Neural cell (in vitro differentiated cells): ENCODE results near the gene ARHGEF40. TPM values are rescaled to one million over a fixed set of nuclear protein-coding genes. Genes with fewer than 3 reads are reported as not detected.

ENCODE experiments used
- H2AFZ ChIP-seq: fragments of 200-600, 300-800 bp; sonication (generic), shearing (Covaris generic); 2 replicates; pipeline ENCODE4 v1.6.0; 2014; ENCODE audit warnings: low read depth, mild to moderate bottlenecking, antibody characterized with exemption, low read length, moderate library complexity
- H3F3A ChIP-seq: fragments of 200-600 bp; shearing (Covaris generic); 2 replicates; pipeline ENCODE4 v1.6.1; 2016; ENCODE audit warnings: mild to moderate bottlenecking, moderate library complexity, mixed read lengths, antibody characterized with exemption, low read length; ENCODE audit not compliant: insufficient read depth, poor library complexity, severe bottlenecking
- H3K27ac ChIP-seq: fragments of 200-600, 300-800 bp; sonication (generic), shearing (Covaris generic); 2 replicates; pipeline ENCODE4 v1.5.1; 2014; ENCODE audit warnings: mild to moderate bottlenecking, low read length, moderate library complexity
- H3K27me3 ChIP-seq: fragments of 300-800, 200-600 bp; sonication (generic), shearing (Covaris generic); 2 replicates; pipeline ENCODE4 v1.6.0; 2014; ENCODE audit warnings: mild to moderate bottlenecking, low read depth, low read length, moderate library complexity; ENCODE audit not compliant: insufficient read depth
- H3K36me3 ChIP-seq: fragments of 300-800, 200-600 bp; sonication (generic), shearing (Covaris generic); 2 replicates; pipeline ENCODE4 v1.5.1; 2014; ENCODE audit warnings: mild to moderate bottlenecking, antibody characterized with exemption, low read length, moderate library complexity; ENCODE audit not compliant: insufficient read depth
- H3K4me2 ChIP-seq: fragments of 300-800, 200-600 bp; sonication (generic), shearing (Covaris generic); 2 replicates; pipeline ENCODE4 v1.6.0; 2014; ENCODE audit warnings: mild to moderate bottlenecking, low read length
- H3K4me3 ChIP-seq: fragments of 300-800, 200-600 bp; sonication (generic), shearing (Covaris generic); 2 replicates; pipeline ENCODE4 v1.5.1; 2014; ENCODE audit warnings: mild to moderate bottlenecking, low read length, moderate library complexity
- H3K79me2 ChIP-seq: fragments of 200-600 bp; shearing (Covaris generic); replicated peaks from 2 replicates; pipeline ENCODE4 v1.6.0; 2014; ENCODE audit warnings: mild to moderate bottlenecking, low read length, moderate library complexity; ENCODE audit not compliant: insufficient read depth
- H3K9ac ChIP-seq: fragments of 300-800, 200-600 bp; sonication (generic), shearing (Covaris generic); 2 replicates; pipeline ENCODE4 v1.6.1; 2016; ENCODE audit warnings: mild to moderate bottlenecking, low read length, mixed read lengths
- H3K9me2 ChIP-seq: fragments of 200-600 bp; shearing (Covaris generic); 2 replicates; pipeline ENCODE4 v1.6.1; 2016; ENCODE audit warnings: mild to moderate bottlenecking, low read length, mixed read lengths; ENCODE audit not compliant: insufficient read depth
- H3K9me3 ChIP-seq: fragments of 200-600, 300-800 bp; sonication (generic), shearing (Covaris generic); 2 replicates; pipeline ENCODE4 v1.6.1; 2016; ENCODE audit warnings: mild to moderate bottlenecking, mixed run types, low read length, moderate library complexity, mixed read lengths
- H4K20me1 ChIP-seq: fragments of 200-600 bp; shearing (Covaris generic); 2 replicates; pipeline ENCODE4 v1.6.1; 2016; ENCODE audit warnings: mild to moderate bottlenecking, mixed run types; ENCODE audit not compliant: insufficient read depth
- CTCF ChIP-seq: fragments of 450-650 bp; IDR thresholded peaks from 2 replicates; pipeline ENCODE4 v1.5.1; 2014; ENCODE audit warnings: antibody characterized with exemption, mild to moderate bottlenecking, moderate library complexity; ENCODE audit not compliant: poor library complexity, severe bottlenecking
- EP300 ChIP-seq: fragments of 450-650 bp; conservative IDR thresholded peaks from 2 replicates; pipeline ENCODE4 v1.6.1; 2014; ENCODE audit warnings: antibody characterized with exemption, mild to moderate bottlenecking, moderate library complexity; ENCODE audit not compliant: poor library complexity, severe bottlenecking
- EZH2 ChIP-seq: fragments of 200-600, 300-800 bp; shearing (Covaris generic), sonication (generic); IDR thresholded peaks from 2 replicates; pipeline ENCODE4 v1.6.1; 2014; ENCODE audit warnings: antibody characterized with exemption, low read length, borderline replicate concordance, mild to moderate bottlenecking; ENCODE audit not compliant: insufficient read depth, poor library complexity, severe bottlenecking
- MXI1 ChIP-seq: fragments of 450-650 bp; conservative IDR thresholded peaks from 2 replicates; pipeline ENCODE4 v1.6.1; 2014; ENCODE audit warnings: antibody characterized with exemption, mild to moderate bottlenecking; ENCODE audit not compliant: poor library complexity, severe bottlenecking
- POLR2AphosphoS5 ChIP-seq: IDR thresholded peaks from 2 replicates; pipeline ENCODE4 v1.6.1; 2012
- RAD21 ChIP-seq: fragments of 450-650 bp; conservative IDR thresholded peaks from 2 replicates; pipeline ENCODE4 v1.6.1; 2014; ENCODE audit warnings: antibody characterized with exemption, mild to moderate bottlenecking, moderate library complexity
- REST ChIP-seq: IDR thresholded peaks from 2 replicates; pipeline ENCODE4 v1.6.1; 2012; ENCODE audit warnings: borderline replicate concordance
- SMC3 ChIP-seq: fragments of 450-650 bp; conservative IDR thresholded peaks from 2 replicates; pipeline ENCODE4 v1.6.1; 2014; ENCODE audit warnings: antibody characterized with exemption, mild to moderate bottlenecking, moderate library complexity; ENCODE audit not compliant: poor library complexity
- TAF1 ChIP-seq: IDR thresholded peaks from 2 replicates; pipeline ENCODE4 v1.6.1; 2012; ENCODE audit warnings: low read depth
- polyA plus RNA-seq: library from polyadenylated mRNA; depleted of rRNA; stranded (reverse); fragments of >200 nt; gene quantifications from 2 replicates; pipeline ENCODE4 v1.2.3, GENCODE V29; 2014

ARHGEF40 gene
- polyA plus RNA-seq, 1 donor from 2014 or later = 28.9 TPM

- TF ChIP-seq EZH2 = no peak
These were observed 23.9 kb downstream of the ARHGEF40 start (continued) for GRCh38 chr14:21093769-21094681.

GRCh38 chr14:21095430-21096205 is 25.5 kb downstream of the ARHGEF40 start:
- Histone ChIP-seq H3K27ac (peak overlapping the region; percentile 92), H2AFZ (no peak overlapping the region), H3K4me3 (peak overlapping the region; percentile 77), H3K79me2 (peaks cover 40% of the 10 kb centered on the region), H3K27me3 (no peaks in the 10 kb centered on the region), H3K36me3 (peaks cover 7% of the 10 kb centered on the region), H3K9me3 (no peaks in the 10 kb centered on the region), H4K20me1 (no peaks in the 10 kb centered on the region), H3K9ac (peak overlapping the region; percentile 69), H3F3A (peaks cover 6% of the 10 kb centered on the region), H3K4me2 (no peak overlapping the region), H3K9me2 (no peaks in the 10 kb centered on the region)
- TF ChIP-seq SMC3 (no peak), MXI1 (no peak), TAF1 (no peak), POLR2AphosphoS5 (no peak), REST (no peak), CTCF (no peak), EZH2 (no peak), EP300 (no peak), RAD21 (no peak)

GRCh38 chr14:21096438-21096837 is 26.3 kb downstream of the ARHGEF40 start:
- Histone ChIP-seq H3K9me3 (no peaks in the 10 kb centered on the region), H3K4me2 (peak overlapping the region; percentile 77), H2AFZ (no peak overlapping the region), H3K4me3 (peak overlapping the region; percentile 77), H3K79me2 (peaks cover 40% of the 10 kb centered on the region), H3K36me3 (peaks cover 3% of the 10 kb centered on the region), H3F3A (peaks cover 6% of the 10 kb centered on the region), H3K9me2 (no peaks in the 10 kb centered on the region), H3K27me3 (no peaks in the 10 kb centered on the region), H3K27ac (peak overlapping the region; percentile 92), H4K20me1 (no peaks in the 10 kb centered on the region), H3K9ac (peak overlapping the region; percentile 78)
- TF ChIP-seq EP300 (no peak), CTCF (no peak), REST (no peak), TAF1 (no peak), POLR2AphosphoS5 (no peak), EZH2 (no peak)
